Ishikawa (cell line): ENCODE measurements around the gene EDNRA.

Experiments used
- EP300 ChIP-seq: IDR thresholded peaks from 2 replicates; pipeline ENCODE4 v1.6.1; 2012; ENCODE audit warnings: borderline replicate concordance
- REST ChIP-seq: IDR thresholded peaks from 2 replicates; pipeline ENCODE4 v1.6.1; 2012; ENCODE audit warnings: low read depth, mild to moderate bottlenecking
- TCF12 ChIP-seq: IDR thresholded peaks from 2 replicates; pipeline ENCODE4 v1.6.1; 2012; ENCODE audit warnings: low read depth
- USF1 ChIP-seq: IDR thresholded peaks from 2 replicates; pipeline ENCODE4 v1.6.1; 2012

GRCh38 chr4:147518846-147519767 is 38.2 kb downstream of the EDNRA start:
- TF ChIP-seq USF1 (no peak), REST (no peak), EP300 (no peak), TCF12 (no peak)
